NCI-H748 (cell line): Measurements from ENCODE around the gene CH25H.
"Not testable (repeated sequence)": the region's sequence is repeated elsewhere in the genome, so short reads cannot be mapped to it uniquely, and the experiment has no call there.

ENCODE experiments used
- DNase-seq: peaks from one replicate; lab custom pipeline; 2025; ENCODE audit not compliant: unreplicated experiment; lab: John Stamatoyannopoulos, UW

CH25H gene

DNA sequence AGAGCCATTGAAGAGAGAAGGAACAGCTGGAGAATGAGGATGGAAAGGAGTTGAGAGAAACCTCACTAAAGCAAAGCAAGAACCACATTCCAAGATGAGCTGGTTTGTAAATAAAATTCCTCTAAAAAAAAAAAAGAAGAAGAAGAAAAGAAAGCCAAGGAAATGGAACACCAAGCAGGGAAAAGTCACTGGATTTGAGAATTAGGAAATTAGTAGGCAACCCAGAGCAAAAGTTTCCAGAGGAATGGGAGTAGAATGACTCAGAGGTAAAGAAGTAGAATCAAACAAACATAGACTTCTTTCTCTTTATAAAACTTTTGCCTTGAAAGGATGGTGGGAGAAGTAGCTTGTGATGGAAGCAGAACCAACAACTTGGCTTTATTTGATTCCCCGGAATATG lies 3.9 kb downstream of the CH25H start:
- no peak for DNase-seq

DNA sequence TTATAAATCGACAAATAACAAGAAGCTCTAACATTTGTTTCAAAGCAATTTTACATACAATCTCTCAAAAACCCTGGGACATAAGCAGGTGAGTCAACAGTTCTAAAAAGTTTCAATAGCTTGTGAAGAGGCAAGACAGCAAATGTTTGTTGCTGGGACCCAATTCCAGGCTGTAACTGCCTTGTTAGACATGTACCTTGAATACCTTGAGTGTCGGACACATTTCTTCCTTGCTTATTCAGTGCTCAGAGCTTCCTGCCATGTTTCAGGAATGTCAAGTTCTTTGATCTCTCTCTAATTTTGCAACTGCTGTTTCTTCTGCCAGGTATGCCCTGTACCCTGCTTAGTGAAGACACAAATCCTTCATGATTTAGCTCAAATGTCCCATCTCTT lies 5.1 kb downstream of the CH25H start:
- no peak for DNase-seq

DNA sequence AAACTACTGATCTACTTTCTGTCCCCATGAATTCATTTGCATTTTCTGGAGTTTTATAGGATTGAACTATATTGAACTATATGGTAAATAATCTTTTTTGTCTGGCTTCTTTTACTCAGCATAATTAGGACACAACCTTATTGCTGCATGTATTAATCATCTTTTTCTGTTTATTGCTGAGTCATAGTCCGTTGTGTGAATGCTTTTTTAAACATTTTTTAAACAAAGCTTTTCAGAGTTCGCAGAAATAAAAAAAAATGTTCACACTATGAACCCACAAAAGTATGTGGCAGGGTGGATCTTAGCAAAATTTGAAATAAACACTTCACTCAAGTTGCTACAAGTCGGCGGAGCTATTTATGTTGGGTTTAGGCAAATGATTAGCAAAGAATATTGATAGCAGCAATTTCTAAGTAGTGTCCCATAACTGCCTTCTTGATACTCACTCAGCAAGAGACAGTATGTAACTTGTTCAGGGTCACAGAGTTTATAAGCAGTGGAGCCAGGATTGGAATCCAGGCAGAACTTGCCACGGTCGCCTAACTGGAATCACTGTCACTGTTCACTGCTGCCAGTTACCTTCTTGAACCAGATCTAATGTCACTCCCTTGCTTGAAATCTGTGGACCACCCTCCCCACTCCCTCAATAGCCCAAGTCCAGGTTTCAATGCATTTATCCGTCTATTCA lies 5.6 kb downstream of the CH25H start:
- DNase-seq: no peak

DNA sequence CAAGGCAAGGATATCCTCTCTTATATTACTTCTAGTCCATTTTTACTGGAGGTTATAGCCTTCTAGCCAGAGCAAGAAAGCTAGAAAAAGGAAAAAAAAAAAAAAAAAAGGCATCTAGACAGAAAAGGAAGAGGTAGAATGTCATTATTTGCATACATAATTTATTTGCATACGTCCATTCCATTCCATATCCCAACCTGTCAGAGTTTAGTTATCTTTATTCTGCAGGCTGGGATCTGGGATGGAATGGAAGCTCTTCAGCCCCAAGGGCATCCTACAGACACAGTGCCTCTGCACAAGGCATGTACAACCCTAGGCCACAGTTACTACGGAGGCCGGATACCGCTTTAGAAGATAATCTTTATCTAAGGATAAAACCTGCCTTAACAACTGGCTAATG lies 9.6 kb downstream of the CH25H start:
- no peak for DNase-seq

DNA sequence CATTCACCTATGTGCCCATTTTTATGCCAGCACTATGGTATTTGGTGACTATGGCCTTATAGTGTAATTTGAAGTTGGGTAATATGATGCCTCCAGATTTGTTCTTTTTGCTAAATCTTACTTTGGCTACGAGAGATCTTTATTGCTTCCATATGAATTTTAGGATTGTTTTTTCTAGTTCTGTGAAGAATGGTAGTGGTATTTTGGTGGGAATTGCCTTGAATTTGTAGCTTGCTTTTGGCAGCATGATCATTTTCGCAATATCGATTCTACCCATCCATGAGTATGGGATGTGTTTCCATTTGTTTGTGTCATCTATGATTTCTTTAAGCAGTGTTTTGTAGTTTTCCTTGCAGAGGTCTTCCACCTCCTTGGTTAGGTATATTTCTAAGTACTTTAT lies 15.8 kb downstream of the CH25H start:
- DNase-seq: not testable (repeated sequence)

DNA sequence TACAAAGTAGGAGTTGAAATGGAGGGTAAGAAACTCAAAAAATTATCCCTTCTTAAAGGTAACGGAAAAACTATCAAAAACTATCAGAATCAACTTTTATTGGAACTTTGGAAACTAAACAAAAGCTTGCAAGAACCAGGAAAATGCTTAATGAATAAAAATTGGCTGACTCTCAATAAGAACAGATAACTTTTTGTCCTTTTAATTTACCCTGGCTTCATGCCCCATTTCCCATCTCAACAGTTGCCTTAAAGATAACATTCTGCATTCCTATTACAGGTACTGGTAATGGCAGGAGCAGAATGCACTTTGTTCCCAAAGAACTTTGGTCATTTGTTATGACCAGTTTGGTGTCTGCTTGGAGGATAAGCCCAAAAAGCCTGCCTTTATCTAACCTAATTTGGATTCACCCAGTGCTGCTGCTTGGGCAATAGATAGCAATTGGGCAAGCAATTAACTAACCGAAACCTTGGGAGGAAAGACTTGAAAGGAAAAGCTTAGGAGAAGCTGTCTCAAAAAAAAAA lies 17.8 kb downstream of the CH25H start:
- DNase-seq: no peak

DNA sequence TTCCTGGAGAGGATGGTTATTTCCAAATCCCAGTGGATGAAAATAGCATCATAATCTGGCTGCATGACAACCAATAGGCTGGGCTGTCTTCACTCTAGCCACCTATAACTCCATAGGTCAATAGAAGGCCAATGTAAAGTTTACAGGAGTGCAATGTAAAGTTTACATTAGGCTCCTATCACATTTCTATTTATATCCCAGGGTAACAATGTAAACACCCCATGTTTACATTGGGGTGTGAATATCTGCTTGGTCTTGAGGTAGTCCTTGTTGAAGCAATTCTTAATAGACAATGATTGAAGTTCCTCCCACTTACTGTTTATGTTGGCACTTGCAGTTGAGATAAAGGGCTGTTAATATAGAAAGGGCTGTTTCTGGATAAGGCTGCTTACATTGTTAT lies 21.5 kb downstream of the CH25H start:
- DNase-seq: peak; percentile 39

DNA sequence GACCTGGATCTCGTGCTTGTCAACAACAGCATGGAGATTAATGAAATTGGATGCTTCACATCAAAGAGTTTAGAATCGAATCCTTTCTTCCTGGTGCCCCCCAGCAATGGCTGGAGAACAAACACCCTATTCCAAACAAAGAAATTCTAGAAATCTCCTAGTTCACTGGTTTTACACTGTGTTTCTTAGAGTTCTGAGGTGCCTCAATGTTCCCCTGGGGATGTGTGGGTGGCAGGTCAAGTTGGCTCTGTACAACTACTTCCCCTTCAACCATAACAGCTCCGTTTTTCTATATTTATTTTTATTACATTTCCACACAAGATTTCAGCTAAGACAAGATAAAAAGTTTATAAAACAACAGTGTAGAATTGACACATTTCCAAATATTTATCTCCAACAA lies 22.5 kb downstream of the CH25H start:
- no peak for DNase-seq

DNA sequence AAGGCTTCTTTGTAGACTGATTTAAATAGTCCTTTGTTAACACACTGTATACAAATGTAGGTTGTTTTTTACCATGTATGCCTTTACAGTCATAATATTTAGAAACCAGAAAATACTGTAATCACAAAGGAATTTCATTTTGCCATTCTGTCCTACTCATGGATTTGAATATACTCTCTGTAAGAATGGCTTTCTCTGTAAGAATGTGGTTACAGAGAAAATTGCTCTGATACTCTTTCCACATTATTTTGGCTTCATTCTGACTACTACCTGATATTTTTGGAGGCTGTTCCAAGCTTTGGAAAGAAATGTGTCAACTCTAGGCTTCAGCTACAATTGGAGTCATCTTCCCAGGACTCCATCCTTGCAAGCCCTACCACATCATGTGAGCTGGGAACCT lies 23.5 kb downstream of the CH25H start:
- DNase-seq: no peak

DNA sequence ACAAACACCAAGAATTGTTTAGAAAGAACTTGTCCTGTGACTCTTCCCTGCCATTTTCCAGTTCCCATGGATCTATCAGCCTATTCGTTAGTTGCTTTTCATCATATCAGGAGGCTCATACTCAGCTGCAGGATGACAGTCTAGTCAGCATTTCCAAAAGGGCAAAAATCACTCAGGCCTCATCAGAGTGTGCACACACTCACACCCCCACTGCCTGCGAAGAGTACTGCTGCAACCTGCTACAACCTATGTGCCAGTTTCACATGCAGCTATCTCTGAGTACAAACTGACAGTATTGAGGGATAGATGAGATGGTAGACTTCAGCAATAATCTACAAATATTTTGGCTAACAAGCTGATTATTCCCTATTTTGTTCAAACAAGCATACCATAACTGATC lies 24.2 kb downstream of the CH25H start:
- no peak for DNase-seq

DNA sequence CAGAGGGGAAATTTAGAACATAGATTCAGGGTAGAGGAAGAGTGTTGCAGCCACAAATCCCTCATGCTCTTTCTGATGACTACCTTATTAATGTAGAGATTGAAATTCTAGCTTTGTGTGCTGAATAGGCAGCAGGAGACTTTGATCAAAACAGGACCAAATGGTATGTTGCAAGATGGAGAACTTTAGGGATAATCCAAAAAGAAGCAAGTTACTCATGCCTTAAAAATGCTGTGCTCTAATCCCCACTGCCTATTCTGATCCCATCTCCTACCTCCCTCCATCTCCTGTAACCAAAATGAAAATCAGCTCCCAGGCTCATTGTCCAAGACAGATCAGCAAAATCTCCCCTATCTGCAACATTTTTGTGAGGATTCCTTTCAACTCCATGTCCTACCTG lies 31.3 kb downstream of the CH25H start:
- no peak for DNase-seq

DNA sequence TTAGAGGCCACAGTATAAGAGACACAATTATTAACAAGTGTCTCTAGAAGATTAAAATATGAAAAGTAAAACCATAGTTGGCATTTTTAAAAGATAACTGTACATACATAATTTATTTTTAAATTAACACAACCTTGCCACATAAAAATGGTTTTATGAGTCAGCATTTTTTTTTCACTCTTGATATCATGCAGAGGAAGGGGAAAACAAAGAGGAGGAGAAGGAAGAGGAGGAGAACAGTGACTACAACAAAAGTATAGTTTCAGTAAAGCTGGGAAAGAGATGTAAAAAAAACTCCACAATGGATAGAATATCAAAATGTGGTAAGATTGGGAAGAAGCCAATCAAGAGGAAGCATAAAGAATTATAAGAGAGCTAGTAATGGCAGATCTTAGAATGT lies 34.0 kb downstream of the CH25H start:
- DNase-seq: no peak

DNA sequence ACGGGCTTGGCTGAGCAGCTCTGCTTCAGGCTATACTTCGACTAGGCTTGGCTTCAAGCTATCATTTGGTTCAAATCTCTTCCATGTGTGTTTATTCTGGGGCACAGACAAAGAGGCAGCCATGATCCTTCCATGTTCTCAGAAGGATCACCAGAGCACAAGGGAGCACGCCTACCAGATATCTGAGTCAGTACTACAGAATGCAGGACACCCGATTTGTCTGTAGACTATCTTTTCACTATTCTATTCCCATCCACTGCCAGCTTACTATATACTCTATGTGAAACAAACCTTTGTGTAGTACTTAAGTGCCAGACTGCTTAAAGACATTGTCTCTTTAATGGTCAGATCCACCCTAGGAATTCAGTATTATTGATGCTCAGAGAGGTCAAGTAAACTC lies 35.1 kb downstream of the CH25H start:
- DNase-seq: no peak

DNA sequence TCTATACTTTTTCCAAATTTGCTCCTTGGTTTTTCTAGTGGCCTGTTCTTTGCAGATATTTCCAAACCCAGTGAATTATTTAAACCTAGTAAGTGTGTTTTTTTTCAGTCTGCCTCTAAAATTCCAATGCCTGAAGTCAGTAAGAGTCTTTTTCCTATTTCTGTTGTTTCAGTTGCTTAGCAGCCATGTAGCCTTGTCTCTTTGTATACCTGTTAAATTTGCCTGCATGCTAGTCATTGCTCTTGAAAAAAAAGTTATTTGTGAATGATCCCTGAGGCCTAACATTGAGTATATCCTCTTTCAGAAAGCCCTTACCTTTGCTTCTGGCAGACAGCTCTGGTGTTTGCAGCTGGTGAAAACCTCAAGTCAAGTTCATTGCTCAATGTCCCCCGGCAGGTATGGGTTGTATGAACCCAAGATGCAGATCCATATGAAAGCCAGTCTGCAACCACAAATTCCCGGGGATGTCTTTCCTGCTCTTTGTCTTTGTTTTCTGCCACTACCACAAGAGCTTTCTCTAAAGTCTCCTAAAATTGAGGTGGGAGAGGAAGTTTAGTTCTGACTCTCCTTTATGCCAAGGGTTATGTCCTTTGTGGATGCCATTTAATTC lies 35.7 kb downstream of the CH25H start:
- no peak for DNase-seq

DNA sequence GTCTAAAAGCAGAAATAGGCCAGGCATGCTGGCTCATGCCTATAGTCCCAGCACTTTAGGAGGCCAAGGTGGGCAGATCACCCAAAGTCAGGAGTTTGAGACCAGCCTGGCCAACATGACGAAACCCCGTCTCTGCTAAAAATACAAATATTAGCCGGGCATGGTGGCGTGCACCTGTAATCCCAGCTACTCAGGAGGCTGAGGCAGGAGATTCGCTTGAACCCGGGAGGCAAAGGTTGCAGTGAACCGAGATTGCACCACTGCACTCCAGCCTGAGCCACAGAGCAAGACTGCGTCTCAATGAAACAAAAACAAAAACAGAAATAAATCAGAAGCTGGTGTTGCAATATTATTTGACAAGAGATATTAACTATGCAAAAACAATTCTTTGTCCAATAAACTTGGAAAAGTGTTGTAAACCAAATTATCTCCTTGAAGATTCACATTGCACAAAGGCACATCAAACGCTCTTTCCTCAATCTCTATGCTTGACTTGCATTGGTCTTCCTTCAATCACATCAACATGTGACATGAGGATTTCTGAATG lies 38.7 kb downstream of the CH25H start:
- not testable (repeated sequence) for DNase-seq

DNA sequence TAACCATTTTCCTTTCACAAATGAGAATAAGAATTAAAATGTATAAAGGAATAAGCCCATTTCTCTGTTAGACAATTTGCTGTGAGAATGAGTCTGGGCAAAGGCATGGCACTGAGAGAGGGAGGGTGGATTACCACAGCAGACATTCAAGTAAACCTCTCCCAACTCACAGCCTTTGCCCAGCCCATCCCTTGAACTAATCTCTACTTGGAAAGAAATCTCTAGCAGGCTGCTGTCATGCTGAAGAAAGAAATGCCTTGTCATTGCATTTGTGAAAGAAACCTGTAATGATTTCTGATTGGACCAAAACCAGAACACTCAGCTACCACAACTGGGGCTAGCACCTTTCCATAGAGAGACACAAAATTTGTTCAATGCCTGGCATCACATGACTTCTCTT lies 39.2 kb downstream of the CH25H start:
- DNase-seq: no peak

DNA sequence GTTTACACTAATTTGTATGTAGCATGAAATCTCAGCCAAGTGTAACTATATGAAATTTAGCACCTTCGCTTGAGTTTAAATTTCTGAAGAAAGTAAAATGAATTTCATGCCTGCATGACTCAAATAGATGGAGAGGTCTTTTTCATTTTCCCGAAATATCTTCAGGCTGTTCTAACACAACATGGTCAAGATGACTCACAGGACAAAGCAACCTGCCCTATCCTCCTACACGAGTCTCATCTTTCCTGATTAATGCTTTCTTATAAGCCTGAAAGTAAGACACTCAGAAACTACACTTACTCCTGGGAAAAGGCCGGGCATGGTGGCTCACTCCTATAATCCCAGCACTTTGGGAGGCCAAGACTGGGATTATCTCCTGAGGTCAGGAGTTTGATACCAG lies 41.2 kb downstream of the CH25H start:
- no peak for DNase-seq

DNA sequence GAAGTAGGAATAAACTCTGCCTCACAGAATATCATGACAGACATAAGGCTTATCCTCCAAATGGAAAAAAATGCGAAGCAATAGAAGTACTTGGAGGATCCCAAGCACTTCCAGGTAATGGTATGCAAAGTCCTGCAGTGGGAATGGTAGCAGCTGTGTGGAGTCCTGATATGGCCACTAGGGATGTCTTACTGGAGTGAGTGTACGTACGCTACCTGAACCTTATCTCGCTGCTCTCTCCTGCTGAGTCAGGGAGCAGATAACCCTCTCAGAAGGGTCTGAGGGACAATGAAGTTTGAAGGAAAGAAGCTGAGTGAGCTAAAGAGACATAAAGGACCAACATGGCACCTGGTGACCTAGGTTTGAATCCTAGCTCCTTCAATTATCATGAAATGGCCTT lies 42.2 kb downstream of the CH25H start:
- DNase-seq: no peak

DNA sequence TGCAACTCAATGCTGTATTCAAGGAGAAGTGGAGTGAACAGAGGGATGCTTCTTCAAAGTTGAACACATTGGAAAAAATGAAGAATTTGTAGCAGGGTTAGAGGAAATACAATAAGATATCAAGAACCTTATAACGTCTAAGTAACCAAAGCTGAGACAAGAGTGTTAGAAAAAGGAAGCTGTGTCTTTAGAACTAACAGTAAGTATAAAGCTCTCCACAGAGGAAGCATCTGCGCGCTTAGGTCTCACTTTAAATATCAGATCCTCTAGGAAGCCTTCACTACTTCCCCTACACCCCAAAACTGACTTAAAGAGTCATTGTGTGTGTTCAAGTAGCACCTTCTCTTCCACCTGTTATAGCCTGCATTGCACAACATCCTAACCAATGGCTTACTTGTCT lies 43.0 kb downstream of the CH25H start:
- no peak for DNase-seq

DNA sequence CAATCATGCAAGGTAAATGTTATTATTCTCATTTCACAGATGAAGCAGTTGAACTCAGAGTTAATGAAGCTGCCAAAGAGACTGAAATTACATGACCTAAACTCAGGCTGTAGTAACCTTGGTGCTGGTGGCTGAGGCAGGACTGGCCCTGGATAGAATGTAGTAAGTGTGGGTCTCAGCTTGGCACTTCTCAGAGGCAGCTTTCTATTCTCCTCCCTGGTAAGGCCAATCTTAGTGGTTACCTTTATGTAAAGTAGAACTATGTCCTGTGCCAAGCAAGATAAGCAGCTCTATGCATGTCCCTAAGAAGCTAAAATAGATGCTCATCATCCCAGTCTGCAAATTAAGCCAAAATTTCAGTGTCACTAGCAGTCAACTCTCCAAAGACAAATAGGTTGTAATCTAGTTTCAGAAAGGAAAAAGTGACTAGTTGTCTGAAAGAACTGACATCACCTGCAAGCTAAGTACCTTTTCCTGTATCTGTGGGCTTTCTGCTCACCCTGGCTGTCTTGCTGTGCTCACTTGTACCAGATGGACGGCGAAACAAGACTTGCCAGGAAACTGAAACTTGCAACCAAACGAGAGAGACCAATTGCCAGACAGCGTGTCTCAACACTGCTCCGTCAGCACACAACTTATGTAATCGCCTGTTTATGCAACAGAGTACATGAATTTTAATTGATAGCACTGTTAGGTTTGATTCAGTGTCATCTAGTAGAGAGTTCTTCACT lies 43.7 kb downstream of the CH25H start:
- DNase-seq: no peak

DNA sequence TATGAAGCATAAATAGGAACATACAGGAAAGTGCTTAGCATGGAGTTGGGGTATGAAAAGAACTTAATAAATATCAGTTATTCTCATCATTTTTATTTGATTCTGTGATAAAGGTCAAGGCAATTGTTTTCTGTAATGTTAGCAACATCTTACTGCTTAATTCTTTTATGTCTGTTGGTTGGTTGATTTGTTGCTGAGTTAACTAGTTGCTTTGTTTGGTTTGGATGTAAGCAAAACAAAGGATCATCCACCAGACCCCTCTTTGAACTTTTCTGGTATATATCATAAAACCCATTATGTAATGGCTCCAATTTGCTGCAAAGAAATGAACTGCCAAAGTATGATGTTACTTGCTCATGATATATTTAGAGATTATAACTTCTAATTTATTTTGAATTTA lies 44.5 kb downstream of the CH25H start:
- no peak for DNase-seq

DNA sequence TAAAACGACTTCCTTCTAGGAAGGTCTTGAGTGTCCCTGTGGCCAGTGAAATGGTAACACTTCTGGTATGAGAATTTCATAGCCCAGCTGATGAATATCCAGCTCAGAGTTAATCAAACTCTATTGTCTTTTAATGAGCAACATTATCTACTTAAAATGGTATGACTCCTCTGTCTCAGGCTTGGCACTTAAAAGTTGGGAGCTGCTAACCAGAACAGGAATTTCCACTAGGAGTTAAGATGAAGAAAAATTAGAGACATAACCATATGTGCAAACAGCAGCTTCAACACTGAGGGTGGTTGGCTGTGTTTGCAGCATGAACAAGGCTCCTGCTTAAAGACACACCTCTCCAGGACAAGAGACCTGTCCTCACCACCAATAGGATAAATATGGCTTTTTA lies 46.8 kb downstream of the CH25H start:
- DNase-seq: no peak
